ENCODE results near the gene CDH23.
A peak's percentile ranks its signal among the peaks of the same experiment; 100 is the strongest.

The CDH23 gene

DNA sequence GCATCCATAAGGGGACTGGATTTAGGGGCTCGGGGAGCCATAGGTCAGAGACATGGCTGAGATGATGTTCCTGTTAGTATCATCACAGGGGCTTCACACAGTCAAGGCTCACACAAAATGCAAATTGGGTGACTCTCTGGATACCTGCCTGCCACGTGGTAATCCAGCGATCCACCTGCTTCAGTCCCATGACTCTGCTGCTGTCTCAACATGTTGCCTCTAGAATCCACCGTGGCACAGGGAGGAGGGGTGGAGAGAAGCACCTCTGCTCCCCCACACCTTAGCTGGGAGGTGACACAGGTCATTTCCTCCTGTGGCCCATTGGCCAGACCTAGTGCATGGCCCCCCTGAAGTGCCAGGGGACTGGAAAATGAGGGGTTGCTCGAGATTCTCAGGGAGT lies 83.1 kb downstream of the CDH23 start:
- no peak for DNase-seq (ENCODE audit: low read depth, low spot score)
- Histone ChIP-seq H3K4me3 (ENCODE audit: insufficient read length, low read depth) (no peak overlapping the region), H3K9ac (ENCODE audit: insufficient read length, low read depth) (no peak overlapping the region), H3K9me3 (ENCODE audit: insufficient read depth, low read length) (no peaks in the 10 kb centered on the region), H3K27me3 (ENCODE audit: insufficient read depth, insufficient read length) (no peaks in the 10 kb centered on the region), H3K36me3 (ENCODE audit: insufficient read depth, insufficient read length, low read length) (no peaks in the 10 kb centered on the region), H3K4me1 (ENCODE audit: insufficient read depth, insufficient read length) (peaks cover 11% of the 10 kb centered on the region)
- TF ChIP-seq SUZ12 (IDR thresholded peaks at IDR 0.05; ENCODE audit: extremely low read depth, insufficient read depth, insufficient read length) (no peak), YY1 (IDR thresholded peaks at IDR 0.05; ENCODE audit: insufficient read depth, insufficient read length) (no peak), ZNF274 (IDR thresholded peaks at IDR 0.05; ENCODE audit: low read depth, low read length) (no peak)

DNA sequence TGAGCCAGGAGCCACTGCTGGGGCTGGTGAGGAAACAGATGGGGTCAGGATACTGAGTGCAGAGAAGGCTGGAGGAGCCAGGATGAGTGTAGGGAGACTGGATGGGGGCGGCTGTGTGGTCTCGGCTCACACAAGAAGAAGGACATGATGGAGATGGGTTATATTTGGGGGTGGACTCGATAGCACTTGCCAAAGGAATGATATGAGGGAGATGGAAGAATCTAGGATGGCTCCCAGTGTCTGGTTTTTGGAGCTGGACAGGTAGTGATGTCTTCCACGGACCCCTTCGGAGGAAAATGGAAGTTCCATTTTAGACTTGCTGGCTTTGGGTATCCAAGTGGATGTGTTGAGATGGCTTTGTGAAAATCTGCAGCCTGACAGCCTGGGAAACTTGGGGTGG lies 83.9 kb downstream of the CDH23 start:
- Histone ChIP-seq H3K27me3 (ENCODE audit: insufficient read depth, insufficient read length) (no peaks in the 10 kb centered on the region), H3K9ac (ENCODE audit: insufficient read length, low read depth) (no peak overlapping the region), H3K36me3 (ENCODE audit: insufficient read depth, insufficient read length, low read length) (no peaks in the 10 kb centered on the region), H3K4me3 (ENCODE audit: insufficient read length, low read depth) (no peak overlapping the region), H3K4me1 (ENCODE audit: insufficient read depth, insufficient read length) (peaks cover 5% of the 10 kb centered on the region), H3K9me3 (ENCODE audit: insufficient read depth, low read length) (no peaks in the 10 kb centered on the region)
- TF ChIP-seq YY1 (IDR thresholded peaks at IDR 0.05; ENCODE audit: insufficient read depth, insufficient read length) (no peak), ZNF274 (IDR thresholded peaks at IDR 0.05; ENCODE audit: low read depth, low read length) (no peak), SUZ12 (IDR thresholded peaks at IDR 0.05; ENCODE audit: extremely low read depth, insufficient read depth, insufficient read length) (no peak)
- no peak for DNase-seq (ENCODE audit: low read depth, low spot score)

DNA sequence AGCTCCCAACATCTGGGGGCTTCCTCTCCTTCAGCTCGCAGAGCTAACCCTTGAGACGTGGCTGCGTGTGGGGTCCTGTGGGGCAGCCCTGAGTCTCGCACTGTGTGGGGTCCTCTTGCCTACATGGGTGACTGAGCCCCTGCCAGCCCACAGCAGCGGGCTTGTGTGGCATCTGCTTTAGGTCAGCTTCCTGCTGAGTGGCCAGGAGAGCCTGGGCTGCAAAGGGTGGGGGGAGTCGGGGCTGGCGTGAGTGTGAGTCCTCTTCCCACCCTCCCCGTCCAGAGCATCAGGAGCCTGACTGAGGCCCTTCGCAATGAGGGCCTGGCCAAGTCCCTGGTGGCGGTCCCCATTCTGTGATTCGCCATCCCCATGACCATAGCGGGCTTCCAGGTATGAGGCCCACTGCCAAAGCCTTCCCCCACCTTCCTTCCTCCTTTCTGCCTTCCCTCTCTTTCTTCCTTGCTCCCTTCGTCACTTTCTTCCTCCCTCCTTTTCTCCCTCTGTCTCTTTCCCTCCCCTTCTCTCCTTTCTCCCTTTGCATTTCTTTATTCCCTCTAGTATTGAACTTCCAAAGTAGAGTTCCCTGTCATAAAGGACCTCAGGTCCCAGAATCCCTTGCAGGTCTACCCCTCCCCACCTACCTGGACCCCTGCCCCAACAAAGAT lies 85.2 kb downstream of the CDH23 start:
- no peaks in the 10 kb centered on the region for H3K36me3 ChIP-seq (ENCODE audit: insufficient read depth, insufficient read length, low read length)
- H3K9ac ChIP-seq (ENCODE audit: insufficient read length, low read depth), result no peak overlapping the region
- no peak overlapping the region for H3K4me3 ChIP-seq (ENCODE audit: insufficient read length, low read depth)
- no peaks in the 10 kb centered on the region for H3K9me3 ChIP-seq (ENCODE audit: insufficient read depth, low read length)
- peaks cover 6% of the 10 kb centered on the region for H3K4me1 ChIP-seq (ENCODE audit: insufficient read depth, insufficient read length)
- no peak for DNase-seq (ENCODE audit: low read depth, low spot score)
- H3K27me3 ChIP-seq (ENCODE audit: insufficient read depth, insufficient read length), result no peaks in the 10 kb centered on the region
- TF ChIP-seq SUZ12 (IDR thresholded peaks at IDR 0.05; ENCODE audit: extremely low read depth, insufficient read depth, insufficient read length), result no peak

DNA sequence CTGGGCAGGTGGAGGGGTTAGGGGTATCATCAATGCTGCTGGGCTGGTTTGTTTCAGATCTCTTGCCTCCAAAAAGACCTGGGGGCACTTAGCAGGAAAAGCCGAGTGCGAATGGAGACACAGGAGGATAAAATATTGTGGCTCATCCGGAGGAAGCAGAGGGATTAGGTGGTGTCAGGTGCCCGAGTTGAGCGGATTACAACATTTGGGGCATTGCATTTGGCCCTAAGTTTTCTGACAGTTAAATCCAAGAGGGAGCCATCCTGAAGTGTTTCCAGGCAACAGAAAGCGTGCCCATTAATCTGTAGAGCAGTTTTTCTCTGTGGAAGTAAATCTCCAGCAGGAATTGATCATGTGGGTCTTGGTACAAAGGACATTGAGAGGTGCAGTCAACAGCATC lies 85.9 kb downstream of the CDH23 start:
- DNase-seq (ENCODE audit: low read depth, low spot score), result no peak
- H3K9me3 ChIP-seq (ENCODE audit: insufficient read depth, low read length), result no peaks in the 10 kb centered on the region
- no peak overlapping the region for H3K4me3 ChIP-seq (ENCODE audit: insufficient read length, low read depth)
- H3K36me3 ChIP-seq (ENCODE audit: insufficient read depth, insufficient read length, low read length), result no peaks in the 10 kb centered on the region
- no peak for TF ChIP-seq SUZ12 (IDR thresholded peaks at IDR 0.05; ENCODE audit: extremely low read depth, insufficient read depth, insufficient read length)
- no peak for TF ChIP-seq ZNF274 (IDR thresholded peaks at IDR 0.05; ENCODE audit: low read depth, low read length)
- TF ChIP-seq YY1 (IDR thresholded peaks at IDR 0.05; ENCODE audit: insufficient read depth, insufficient read length), result no peak
- peaks cover 6% of the 10 kb centered on the region for H3K4me1 ChIP-seq (ENCODE audit: insufficient read depth, insufficient read length)
- no peak overlapping the region for H3K9ac ChIP-seq (ENCODE audit: insufficient read length, low read depth)
- no peaks in the 10 kb centered on the region for H3K27me3 ChIP-seq (ENCODE audit: insufficient read depth, insufficient read length)

DNA sequence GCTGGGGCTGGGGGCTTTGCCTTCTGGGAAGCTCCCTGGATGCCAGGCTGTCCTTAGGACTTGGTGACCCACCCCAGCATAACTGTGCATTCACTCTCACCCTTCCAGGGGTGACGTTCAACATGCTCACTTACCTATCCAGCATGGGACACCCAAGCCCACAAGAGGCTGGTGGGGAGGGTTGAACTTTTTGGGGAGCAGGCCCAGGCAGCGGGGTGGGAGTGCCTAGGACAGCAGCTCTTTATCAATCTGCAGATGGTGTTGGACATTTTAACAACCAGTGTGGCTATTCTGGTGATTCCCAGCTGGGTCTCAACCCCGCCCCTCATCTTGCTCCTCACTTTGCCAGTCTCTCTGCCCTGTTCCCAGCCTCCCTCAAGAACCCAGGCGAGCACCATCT lies 86.4 kb downstream of the CDH23 start:
- no peak overlapping the region for H3K4me3 ChIP-seq (ENCODE audit: insufficient read length, low read depth)
- no peak for TF ChIP-seq SUZ12 (IDR thresholded peaks at IDR 0.05; ENCODE audit: extremely low read depth, insufficient read depth, insufficient read length)
- TF ChIP-seq YY1 (IDR thresholded peaks at IDR 0.05; ENCODE audit: insufficient read depth, insufficient read length), result no peak
- TF ChIP-seq ZNF274 (IDR thresholded peaks at IDR 0.05; ENCODE audit: low read depth, low read length), result no peak
- no peaks in the 10 kb centered on the region for H3K27me3 ChIP-seq (ENCODE audit: insufficient read depth, insufficient read length)
- peaks cover 4% of the 10 kb centered on the region for H3K4me1 ChIP-seq (ENCODE audit: insufficient read depth, insufficient read length)
- DNase-seq (ENCODE audit: low read depth, low spot score), result no peak
- H3K9me3 ChIP-seq (ENCODE audit: insufficient read depth, low read length), result 0 out of 2 replicates have a peak, but pooled peaks cover 3% of the 10 kb centered on the region
- H3K9ac ChIP-seq (ENCODE audit: insufficient read length, low read depth), result no peak overlapping the region
- no peaks in the 10 kb centered on the region for H3K36me3 ChIP-seq (ENCODE audit: insufficient read depth, insufficient read length, low read length)

DNA sequence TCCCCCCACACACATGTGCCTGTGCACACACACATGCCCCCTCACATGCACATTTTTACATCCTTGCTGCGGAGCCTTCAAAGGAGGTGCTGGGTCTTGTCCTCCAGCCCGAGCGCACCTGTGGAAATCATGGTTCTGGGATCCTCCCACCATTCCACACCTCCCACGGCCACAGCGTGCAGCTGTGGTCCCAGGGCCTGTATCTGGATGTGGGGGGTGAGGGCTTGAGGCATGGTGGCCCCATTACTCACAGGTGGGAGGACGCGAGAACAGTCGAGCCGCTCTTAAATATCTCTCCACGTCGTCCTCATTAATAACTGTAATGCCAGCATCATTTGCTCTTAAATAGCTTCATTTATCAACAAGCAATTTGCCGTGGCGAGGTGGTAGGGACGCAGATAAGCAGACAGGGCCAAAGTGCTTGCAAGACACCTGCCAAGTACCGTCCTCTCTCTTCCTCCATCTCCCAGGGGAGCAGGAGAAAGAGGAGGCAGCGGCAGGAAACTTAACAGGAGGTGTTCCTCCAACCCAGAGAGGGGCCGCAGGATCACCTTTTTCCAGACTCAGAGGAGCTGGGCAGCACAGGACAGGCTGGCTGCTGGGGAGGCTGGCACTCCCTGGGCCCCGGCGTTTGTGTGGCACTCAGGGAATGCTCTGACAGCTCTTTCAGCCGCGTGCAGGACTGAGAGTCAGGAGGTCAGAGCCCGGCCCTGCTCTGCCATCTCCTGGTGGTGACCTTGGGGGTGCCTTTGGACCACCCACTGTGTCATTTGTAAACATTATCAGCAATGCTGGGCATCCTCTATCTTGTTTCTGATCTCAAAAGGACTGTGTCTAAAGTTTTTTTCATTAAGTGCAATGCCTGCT lies 87.4 kb downstream of the CDH23 start:
- Histone ChIP-seq H3K27me3 (ENCODE audit: insufficient read depth, insufficient read length) (no peaks in the 10 kb centered on the region), H3K4me1 (ENCODE audit: insufficient read depth, insufficient read length) (peaks cover 3% of the 10 kb centered on the region), H3K9ac (ENCODE audit: insufficient read length, low read depth) (no peak overlapping the region), H3K36me3 (ENCODE audit: insufficient read depth, insufficient read length, low read length) (no peaks in the 10 kb centered on the region), H3K9me3 (ENCODE audit: insufficient read depth, low read length) (peaks cover 13% of the 10 kb centered on the region), H3K4me3 (ENCODE audit: insufficient read length, low read depth) (no peak overlapping the region)
- no peak for DNase-seq (ENCODE audit: low read depth, low spot score)
- TF ChIP-seq YY1 (IDR thresholded peaks at IDR 0.05; ENCODE audit: insufficient read depth, insufficient read length) (no peak), ZNF274 (IDR thresholded peaks at IDR 0.05; ENCODE audit: low read depth, low read length) (no peak), SUZ12 (IDR thresholded peaks at IDR 0.05; ENCODE audit: extremely low read depth, insufficient read depth, insufficient read length) (no peak)

DNA sequence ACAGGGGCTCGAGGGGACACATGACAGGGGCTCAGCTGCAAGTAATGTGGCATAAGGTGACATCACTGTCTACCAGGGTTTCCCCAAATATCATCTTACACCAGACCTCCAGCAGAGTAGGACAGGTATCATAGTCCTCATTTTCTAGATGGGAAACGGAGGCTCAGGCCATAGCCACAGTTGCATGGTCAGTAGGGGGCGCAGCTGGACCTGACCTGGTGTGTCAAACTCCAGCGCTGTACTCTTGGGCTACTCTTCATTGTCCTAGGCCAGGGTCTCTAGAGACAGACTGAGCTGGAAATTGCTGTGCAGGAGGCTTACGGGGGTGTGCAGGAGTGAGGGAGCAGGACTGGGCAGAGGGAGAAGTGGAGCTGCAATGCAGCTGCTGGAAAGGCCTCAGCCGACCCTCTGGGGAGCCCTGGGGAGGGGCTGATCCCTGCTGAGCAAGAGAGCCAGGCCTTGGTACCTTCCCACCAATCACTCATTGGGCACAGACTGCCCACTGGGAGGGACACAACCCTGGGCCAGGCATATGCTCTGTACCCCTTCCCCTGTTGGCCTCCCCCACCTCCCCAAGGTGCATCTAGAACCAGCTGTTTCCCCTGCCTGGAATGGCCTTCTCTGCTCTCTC lies 89.9 kb downstream of the CDH23 start:
- no peak for TF ChIP-seq SUZ12 (IDR thresholded peaks at IDR 0.05; ENCODE audit: extremely low read depth, insufficient read depth, insufficient read length)
- no peak for TF ChIP-seq ZNF274 (IDR thresholded peaks at IDR 0.05; ENCODE audit: low read depth, low read length)
- no peak for TF ChIP-seq YY1 (IDR thresholded peaks at IDR 0.05; ENCODE audit: insufficient read depth, insufficient read length)
- H3K36me3 ChIP-seq (ENCODE audit: insufficient read depth, insufficient read length, low read length), result no peaks in the 10 kb centered on the region
- no peak overlapping the region for H3K4me3 ChIP-seq (ENCODE audit: insufficient read length, low read depth)
- peaks cover 17% of the 10 kb centered on the region for H3K9me3 ChIP-seq (ENCODE audit: insufficient read depth, low read length)
- DNase-seq (ENCODE audit: low read depth, low spot score), result peak; percentile 38
- no peak overlapping the region for H3K9ac ChIP-seq (ENCODE audit: insufficient read length, low read depth)
- peaks cover 3% of the 10 kb centered on the region for H3K4me1 ChIP-seq (ENCODE audit: insufficient read depth, insufficient read length)
- H3K27me3 ChIP-seq (ENCODE audit: insufficient read depth, insufficient read length), result no peaks in the 10 kb centered on the region

Measured in NT2/D1 (cell line).